ENCODE measurements around the gene KCNJ16.
"Not testable (repeated sequence)": the region's sequence is repeated elsewhere in the genome, so short reads cannot be mapped to it uniquely, and the experiment has no call there.

Gene KCNJ16

DNA sequence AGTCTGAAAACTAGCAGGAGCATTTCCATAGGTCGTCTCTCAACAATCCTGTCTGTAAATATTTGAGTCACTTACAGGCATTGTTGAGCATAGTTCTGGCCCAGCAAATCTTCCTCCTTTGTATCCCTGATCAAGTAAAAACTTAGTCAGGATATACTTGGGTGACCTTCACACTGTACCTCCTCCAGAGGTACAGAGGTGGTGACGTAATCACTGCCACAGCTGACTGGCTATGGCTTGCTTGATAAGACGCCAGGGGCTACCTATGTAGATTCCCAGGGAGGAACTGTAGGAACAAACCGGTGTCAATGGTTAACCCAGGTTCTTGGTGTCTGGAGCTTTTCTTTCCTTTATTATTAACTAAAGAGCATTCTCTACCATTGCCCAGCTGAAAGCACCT, at the start of gene KCNJ16:
Gene KCNJ16 (plus strand): TSS at position 270 of the 400 bp plus-strand sequence. CDS start 56,863 bp downstream, outside the sequence.
- no peak for DNase-seq (ENCODE audit: low read depth)

DNA sequence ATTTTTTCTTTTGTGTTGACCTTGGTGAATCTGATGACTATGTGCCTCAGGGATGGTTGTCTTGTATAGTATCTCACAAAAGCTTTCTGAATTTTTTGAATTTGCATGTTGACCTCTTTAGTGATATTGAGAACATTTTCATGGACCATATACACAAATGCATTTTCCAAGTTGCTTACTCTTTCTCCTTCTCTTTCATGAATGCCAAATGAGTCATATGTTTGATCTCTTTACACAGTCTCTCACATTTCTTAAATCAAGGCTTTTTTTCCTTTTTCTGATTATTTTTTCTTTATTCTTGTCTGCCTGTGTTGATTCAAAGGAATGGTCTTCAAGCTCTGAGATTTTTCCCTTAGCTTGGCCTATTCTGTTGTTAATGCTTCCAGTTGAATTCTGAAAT, 46.6 kb upstream of the KCNJ16 start:
- DNase-seq (ENCODE audit: low read depth), result no peak

GRCh38 chr17:70028978-70029767, 45.9 kb upstream of the KCNJ16 start:
- no peak for DNase-seq (ENCODE audit: low read depth)

DNA sequence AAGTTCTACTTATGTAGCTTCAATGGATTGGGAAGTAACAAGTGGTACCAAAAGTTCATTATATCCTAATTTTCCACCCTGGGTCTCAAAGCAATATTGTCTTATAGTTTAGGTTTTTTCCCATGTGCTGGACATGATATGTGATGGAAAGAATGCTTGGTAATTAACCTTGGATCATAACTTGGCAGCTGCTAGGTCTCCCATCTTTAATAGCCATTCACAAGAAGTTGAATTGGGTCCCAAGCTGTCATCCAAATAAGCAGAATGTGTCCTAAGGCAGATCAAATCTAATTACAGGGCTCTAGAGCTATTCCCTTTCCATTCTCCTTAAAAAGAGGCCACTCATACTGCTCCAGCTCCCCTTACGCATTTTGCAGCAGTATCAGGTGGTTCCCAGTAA, 44.7 kb upstream of the KCNJ16 start:
- no peak for DNase-seq (ENCODE audit: low read depth)

DNA sequence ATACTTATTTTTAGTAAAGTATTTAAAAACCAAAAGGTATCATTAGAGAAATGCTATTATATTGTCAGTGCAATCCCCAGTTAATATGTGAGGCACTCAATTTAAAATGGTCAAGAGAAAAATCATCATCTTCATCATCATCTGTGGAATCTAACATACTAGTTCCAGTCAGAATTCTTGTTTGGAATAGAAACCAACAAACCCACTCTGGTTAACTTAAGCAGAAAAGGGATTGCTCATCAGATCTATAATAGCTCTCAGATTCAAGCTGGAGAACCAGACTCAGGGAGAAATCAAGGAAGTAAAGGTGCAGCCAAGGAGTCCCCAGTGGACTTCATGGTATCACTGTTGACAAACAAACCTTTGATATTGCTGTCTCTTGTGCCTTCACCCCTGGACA, 43.7 kb upstream of the KCNJ16 start:
- DNase-seq (ENCODE audit: low read depth), result no peak

GRCh38 chr17:70033165-70033564, 41.9 kb upstream of the KCNJ16 start:
- DNase-seq (ENCODE audit: low read depth), result no peak

- no peak for DNase-seq (ENCODE audit: low read depth)
Observed at GRCh38 chr17:70034158-70034557, 40.9 kb upstream of the KCNJ16 start.

- no peak for DNase-seq (ENCODE audit: low read depth)
Observed at GRCh38 chr17:70037498-70037897, 37.5 kb upstream of the KCNJ16 start.

DNA sequence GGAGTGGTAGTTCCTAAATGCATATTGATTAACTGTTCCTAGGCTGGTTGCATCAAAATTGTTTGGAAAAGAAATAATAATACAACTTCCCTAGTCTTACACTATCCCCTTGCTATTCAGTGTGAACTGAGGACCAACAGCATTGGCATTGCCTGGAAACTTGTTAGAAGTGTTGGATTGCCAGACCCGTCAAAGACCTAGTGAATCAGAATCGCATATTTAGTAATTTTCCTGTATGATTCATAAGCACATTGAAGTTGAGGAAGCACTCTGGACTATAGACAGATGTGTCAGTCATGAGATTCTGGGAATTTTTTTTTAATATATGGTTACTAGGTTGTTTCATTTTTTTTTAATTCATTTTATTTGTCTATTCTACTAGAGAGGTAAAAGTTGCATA, 34.7 kb upstream of the KCNJ16 start:
- no peak for DNase-seq (ENCODE audit: low read depth)

GRCh38 chr17:70041061-70041460, 34.0 kb upstream of the KCNJ16 start:
- no peak for DNase-seq (ENCODE audit: low read depth)

DNA sequence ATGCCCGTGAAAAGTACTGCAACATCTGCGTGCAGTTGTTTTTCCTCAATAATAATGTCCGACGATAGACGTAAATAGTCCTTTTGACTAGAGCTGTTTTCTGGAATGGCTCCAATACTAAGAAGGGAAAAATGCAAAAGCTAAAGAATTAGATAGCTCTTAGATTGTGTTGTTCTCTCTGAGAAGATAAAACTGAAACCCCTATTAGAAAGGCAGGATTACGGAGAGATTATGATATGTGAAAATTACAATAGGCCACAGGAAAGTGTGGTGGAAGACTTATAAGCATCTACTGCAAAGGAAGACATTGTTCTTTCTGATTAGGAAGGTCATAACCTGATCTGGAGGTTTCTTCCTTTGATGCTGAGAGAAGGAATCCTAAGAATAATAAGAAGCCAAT, 33.5 kb upstream of the KCNJ16 start:
- no peak for DNase-seq (ENCODE audit: low read depth)

DNA sequence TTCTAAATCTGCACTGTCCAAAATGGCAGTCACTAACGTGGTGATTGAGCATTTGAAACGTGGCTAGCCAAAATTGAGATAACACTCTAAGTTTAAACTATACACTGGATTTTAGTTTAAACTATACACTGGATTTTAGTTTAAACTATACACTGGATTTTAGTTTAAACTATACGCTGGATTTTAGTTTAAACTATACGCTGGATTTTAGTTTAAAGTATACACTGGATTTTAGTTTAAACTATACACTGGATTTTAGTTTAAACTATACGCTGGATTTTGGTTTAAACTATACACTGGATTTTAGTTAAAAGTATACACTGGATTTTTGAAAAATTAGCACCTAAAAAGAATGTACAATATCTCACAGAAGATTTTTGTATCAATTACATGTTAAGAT, 29.2 kb upstream of the KCNJ16 start:
- not testable (repeated sequence) for DNase-seq (ENCODE audit: low read depth)

GRCh38 chr17:70047619-70048419, 27.2 kb upstream of the KCNJ16 start:
- no peak for DNase-seq (ENCODE audit: low read depth)

- peak; percentile 3 for DNase-seq (ENCODE audit: low read depth)
Observed at GRCh38 chr17:70049801-70050591, 25.0 kb upstream of the KCNJ16 start.

DNA sequence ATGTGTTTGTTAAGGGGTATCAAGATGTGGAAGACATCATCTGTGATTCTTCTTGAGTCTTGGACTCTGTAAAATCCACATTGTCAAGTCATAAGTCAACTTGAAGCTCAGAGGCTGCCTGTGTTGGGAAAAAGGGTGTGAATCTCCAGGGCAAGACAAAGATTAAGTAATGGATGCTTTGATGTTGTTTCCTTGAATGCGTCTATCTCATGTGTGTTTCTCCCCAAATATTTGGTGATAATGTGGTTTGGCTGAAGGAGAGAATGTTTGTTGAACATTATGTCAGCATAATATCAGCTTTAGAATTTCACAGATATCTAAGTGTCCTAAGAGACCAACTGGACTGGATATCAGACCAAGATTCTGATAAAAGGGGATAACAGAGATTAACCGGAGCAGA, 24.1 kb upstream of the KCNJ16 start:
- no peak for DNase-seq (ENCODE audit: low read depth)

DNA sequence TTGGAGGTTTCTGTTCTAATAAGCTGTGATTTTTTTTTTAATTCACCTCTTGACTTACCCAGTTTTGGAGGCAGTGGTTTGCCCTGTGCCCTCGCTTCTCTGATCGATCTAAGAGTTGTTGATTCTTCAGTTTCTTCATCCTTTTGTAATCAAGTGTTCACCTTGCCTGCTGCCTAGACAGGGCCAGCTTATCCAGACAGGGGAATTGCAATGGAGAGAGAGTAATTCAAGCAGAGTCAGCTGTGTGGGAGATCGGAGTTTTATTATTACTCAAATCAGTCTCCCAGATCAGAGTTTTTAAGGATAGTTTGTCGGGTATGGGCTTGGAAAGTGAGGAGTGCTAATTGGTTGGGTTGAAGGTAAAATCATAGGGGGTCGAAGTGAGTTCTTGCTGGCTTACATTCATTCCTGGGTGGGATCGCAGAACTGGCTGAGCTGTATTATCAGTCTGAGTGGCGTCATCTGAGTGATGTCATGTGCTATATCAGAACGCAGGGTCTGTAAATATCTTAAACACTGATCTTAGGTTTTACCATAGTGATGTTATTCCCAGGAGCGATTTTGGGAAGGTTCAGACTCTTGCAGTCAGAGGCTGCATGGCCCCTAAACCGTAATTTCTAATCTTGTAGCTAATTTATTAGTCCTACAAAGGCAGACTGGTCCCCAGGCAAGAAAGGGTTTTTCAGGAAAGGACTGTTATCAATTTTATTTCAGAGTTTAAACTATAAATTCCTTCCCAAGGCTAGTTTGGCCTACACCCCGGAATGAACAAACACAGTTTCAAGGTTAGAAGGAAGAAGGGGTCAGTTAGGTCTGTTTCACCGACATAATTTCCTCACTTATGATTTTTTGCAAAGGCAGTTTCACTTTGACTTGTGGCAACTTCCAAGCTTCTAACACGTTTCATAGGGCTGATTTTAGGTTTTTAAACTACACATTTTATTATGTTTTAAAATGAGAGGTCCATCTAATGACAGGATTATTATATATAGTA, 21.5 kb upstream of the KCNJ16 start:
- no peak for DNase-seq (ENCODE audit: low read depth)

DNA sequence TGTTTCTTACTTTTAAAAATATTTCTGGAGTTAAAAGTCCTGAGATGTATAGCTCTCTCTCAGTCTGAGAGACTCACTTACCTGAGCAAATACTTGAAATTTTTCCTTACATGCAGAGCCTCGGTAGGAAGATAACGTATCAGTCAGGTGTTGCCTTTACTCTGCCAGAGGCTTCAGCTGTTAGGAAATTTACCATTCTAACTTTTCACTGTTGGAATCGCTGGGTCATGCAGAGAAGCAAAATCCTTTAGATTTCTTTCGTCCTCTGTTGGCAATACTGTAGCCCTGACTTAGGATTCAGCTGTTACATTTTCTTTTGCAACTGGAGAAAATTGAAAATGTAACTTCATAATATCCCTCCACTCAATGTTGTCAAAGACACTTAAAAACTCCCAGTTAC, 20.0 kb upstream of the KCNJ16 start:
- DNase-seq (ENCODE audit: low read depth), result no peak

- no peak for DNase-seq (ENCODE audit: low read depth)
Observed at GRCh38 chr17:70059071-70059470, 16.0 kb upstream of the KCNJ16 start.

DNA sequence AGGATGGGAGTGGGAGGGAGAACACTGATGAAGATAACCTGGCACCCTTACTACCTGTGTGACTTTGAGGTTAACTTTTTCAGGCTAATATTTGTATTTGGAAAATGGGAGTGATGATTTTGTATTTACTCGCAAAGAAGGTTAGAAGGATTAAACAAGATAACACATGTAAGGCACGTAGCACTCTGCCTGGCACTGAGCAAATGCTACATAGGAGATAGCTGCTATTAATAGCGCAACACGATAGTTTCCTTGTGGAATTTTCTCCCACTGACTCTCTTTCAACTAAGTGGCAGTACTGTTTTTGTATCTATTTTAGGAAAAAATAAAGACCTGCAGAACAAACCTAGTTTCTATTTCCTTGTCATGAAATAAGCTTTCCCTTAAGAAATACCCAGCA, 15.4 kb upstream of the KCNJ16 start:
- DNase-seq (ENCODE audit: low read depth), result no peak

- no peak for DNase-seq (ENCODE audit: low read depth)
Observed at GRCh38 chr17:70060415-70060814, 14.6 kb upstream of the KCNJ16 start.

- no peak for DNase-seq (ENCODE audit: low read depth)
Observed at GRCh38 chr17:70067134-70067533, 7.9 kb upstream of the KCNJ16 start.
